Tibial artery (tissue), 4 donors: ENCODE data around the gene THADA.

Experiments
- DNase-seq, 2 donors: peaks; one replicate each; pipeline ENCODE4 v3.0.0-alpha.2; 2019
- H3K27ac ChIP-seq, 2 donors: fragments of 200-600 bp; sonication (generic) in 1 of 2; 1 replicate in 1 of 2; 2 replicates in 1 of 2; pipeline ENCODE4 v1.5.1; 2018 to 2019; ENCODE audit warnings: mild to moderate bottlenecking in 1 of 2
- H3K27me3 ChIP-seq, 2 donors: fragments of 200-600 bp; sonication (generic) in 1 of 2; one replicate each; pipeline versions ENCODE4 v1.5.1 to v1.6.0; 2016 to 2019
- H3K36me3 ChIP-seq, 3 donors: fragments of 200-600 bp; sonication (generic) in 2 of 3; one replicate each; pipeline ENCODE4 v1.5.1; 2016 to 2019; ENCODE audit warnings: mild to moderate bottlenecking in 2 of 3
- H3K4me1 ChIP-seq, 4 donors: fragments of 200-600 bp; sonication (generic) in 2 of 4; 1 replicate in 3 of 4; 2 replicates in 1 of 4; pipeline ENCODE4 v1.5.1; 2016 to 2019
- H3K4me3 ChIP-seq, 2 donors: fragments of 200-600 bp; sonication (generic) in 1 of 2; 1 replicate in 1 of 2; 2 replicates in 1 of 2; pipeline ENCODE4 v1.5.1; 2018 to 2019; ENCODE audit warnings: mild to moderate bottlenecking in 2 of 2
- H3K9me3 ChIP-seq, 3 donors: fragments of 200-600 bp; sonication (generic) in 1 of 3; one replicate each; pipeline ENCODE4 v1.5.1; 2016 to 2019
- CTCF ChIP-seq, 2 experiments: fragments of 200-600 bp in 1 of 2; fragments of 450-650 bp in 1 of 2; IDR thresholded peaks; one replicate each; pipeline ENCODE4 v1.5.1; 2017 to 2019; ENCODE audit warnings: antibody characterized with exemption in 2 of 2, mild to moderate bottlenecking in 1 of 2, moderate library complexity in 1 of 2
- intact Hi-C: fragments of 100-400 bp; cut with DNase I; formaldehyde crosslinking; loops from one replicate; pipeline ENCODE4 v1.15.0; 2023; ENCODE audit warnings: low total_unique reads

Gene THADA

GRCh38 chr2:43180897-43181296 lies 414.9 kb downstream of the THADA start:
- no peaks in the 10 kb centered on the region for H3K36me3 ChIP-seq
- no peak overlapping the region for H3K4me3 ChIP-seq
- H3K4me1 ChIP-seq: peaks cover 4 to 24% (median 14%) of the 10 kb centered on the region in 4 donors
- no peak for DNase-seq
- H3K27me3 ChIP-seq: no peaks in the 10 kb centered on the region
- peaks cover 0 to under 1% (median 0%) of the 10 kb centered on the region in 3 donors for H3K9me3 ChIP-seq
- intact Hi-C loops: no loop called here
- no peak for TF ChIP-seq CTCF (IDR thresholded peaks at IDR 0.05)
- H3K27ac ChIP-seq: no peak overlapping the region
